A673 (cell line): ENCODE measurements around the gene RBM15B.

Source experiments
- EZH2 ChIP-seq: fragments of 200-600 bp; sonication (generic); IDR thresholded peaks from 2 replicates; pipeline ENCODE4 v1.6.1; 2017; ENCODE audit warnings: borderline replicate concordance, low read depth, mild to moderate bottlenecking, mixed read lengths, antibody characterized with exemption, low read length; ENCODE audit not compliant: poor library complexity, severe bottlenecking
- TF ChIP-seq, protein P1 (sequence below): fragments of 300-800, 200-600 bp; sonication (generic); conservative IDR thresholded peaks from 2 replicates; pipeline ENCODE4 v1.5.1; 2017; ENCODE audit warnings: low read depth, mild to moderate bottlenecking, antibody characterized with exemption, low read length, moderate library complexity, mixed read lengths

DNA sequence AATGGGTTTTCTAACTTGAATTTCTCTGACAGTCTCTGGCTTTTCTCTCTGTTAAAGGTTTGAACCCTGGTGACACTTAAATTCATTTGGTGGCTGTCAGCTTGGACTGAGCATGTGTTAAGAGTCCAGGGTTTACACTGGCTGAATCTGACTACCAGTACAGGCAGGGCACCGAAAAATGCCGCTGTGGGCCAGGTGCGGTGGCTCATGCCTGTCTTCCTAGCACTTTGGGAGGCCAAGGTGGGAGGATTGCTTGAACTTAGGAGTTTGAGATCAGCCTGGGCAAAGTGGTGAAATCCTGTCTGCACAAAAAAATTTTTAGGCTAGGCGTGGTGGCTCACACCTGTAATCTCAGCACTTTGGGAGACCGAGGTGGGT lies 4.2 kb upstream of the RBM15B start:
- TF ChIP-seq, protein P1, sequence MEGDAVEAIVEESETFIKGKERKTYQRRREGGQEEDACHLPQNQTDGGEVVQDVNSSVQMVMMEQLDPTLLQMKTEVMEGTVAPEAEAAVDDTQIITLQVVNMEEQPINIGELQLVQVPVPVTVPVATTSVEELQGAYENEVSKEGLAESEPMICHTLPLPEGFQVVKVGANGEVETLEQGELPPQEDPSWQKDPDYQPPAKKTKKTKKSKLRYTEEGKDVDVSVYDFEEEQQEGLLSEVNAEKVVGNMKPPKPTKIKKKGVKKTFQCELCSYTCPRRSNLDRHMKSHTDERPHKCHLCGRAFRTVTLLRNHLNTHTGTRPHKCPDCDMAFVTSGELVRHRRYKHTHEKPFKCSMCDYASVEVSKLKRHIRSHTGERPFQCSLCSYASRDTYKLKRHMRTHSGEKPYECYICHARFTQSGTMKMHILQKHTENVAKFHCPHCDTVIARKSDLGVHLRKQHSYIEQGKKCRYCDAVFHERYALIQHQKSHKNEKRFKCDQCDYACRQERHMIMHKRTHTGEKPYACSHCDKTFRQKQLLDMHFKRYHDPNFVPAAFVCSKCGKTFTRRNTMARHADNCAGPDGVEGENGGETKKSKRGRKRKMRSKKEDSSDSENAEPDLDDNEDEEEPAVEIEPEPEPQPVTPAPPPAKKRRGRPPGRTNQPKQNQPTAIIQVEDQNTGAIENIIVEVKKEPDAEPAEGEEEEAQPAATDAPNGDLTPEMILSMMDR, result no peak
- no peak for TF ChIP-seq EZH2
